GM23338 (cell line): ENCODE results near the gene NBAS. TPM values are rescaled to one million over a fixed set of nuclear protein-coding genes. Genes with fewer than 3 reads are reported as not detected.

Source experiments
- ATAC-seq: fragments of 200-7000 bp; cut with Tn5 transposase; 3 replicates; pipeline ENCODE4 v1.9.1; 2020
- DNase-seq: peaks from one replicate; pipeline ENCODE4 v3.0.0-alpha.2; 2015; ENCODE audit warnings: low spot score
- H2AFZ ChIP-seq: fragments of 200-600 bp; sonication (generic); 2 replicates; pipeline ENCODE4 v1.8.0; 2016; ENCODE audit warnings: antibody characterized with exemption, mild to moderate bottlenecking, moderate library complexity
- H3F3A ChIP-seq: fragments of 200-600 bp; sonication (generic); replicated peaks from 2 replicates; pipeline ENCODE4 v1.8.0; 2017; ENCODE audit warnings: antibody characterized with exemption, mixed run types, low read depth
- H3K27ac ChIP-seq: fragments of 200-600 bp; sonication (generic); 2 replicates; pipeline ENCODE4 v1.6.1; 2016; ENCODE audit warnings: low read depth
- H3K27me3 ChIP-seq: fragments of 200-600 bp; sonication (generic); 2 replicates; pipeline ENCODE4 v1.8.0; 2016; ENCODE audit warnings: mild to moderate bottlenecking, mixed run types, moderate library complexity; ENCODE audit not compliant: insufficient read depth
- H3K36me3 ChIP-seq: fragments of 200-600 bp; sonication (generic); 2 replicates; pipeline ENCODE4 v1.8.0; 2016; ENCODE audit warnings: mild to moderate bottlenecking; ENCODE audit not compliant: insufficient read depth
- H3K4me1 ChIP-seq: fragments of 200-600 bp; sonication (generic); 2 replicates; pipeline ENCODE4 v1.8.0; 2016; ENCODE audit warnings: mild to moderate bottlenecking, moderate library complexity; ENCODE audit not compliant: insufficient read depth
- H3K4me2 ChIP-seq: fragments of 200-600 bp; sonication (generic); 2 replicates; pipeline ENCODE4 v1.7.1; 2017; ENCODE audit warnings: mixed run types
- H3K4me3 ChIP-seq: fragments of 200-600 bp; sonication (generic); 2 replicates; pipeline ENCODE4 v1.6.1; 2016; ENCODE audit warnings: mixed run types
- H3K79me2 ChIP-seq: fragments of 200-600 bp; sonication (generic); replicated peaks from 2 replicates; pipeline ENCODE4 v1.8.0; 2017; ENCODE audit warnings: mild to moderate bottlenecking; ENCODE audit not compliant: insufficient read depth
- H3K9me2 ChIP-seq: fragments of 200-600 bp; sonication (generic); 2 replicates; pipeline ENCODE4 v1.8.0; 2017; ENCODE audit not compliant: insufficient read depth
- H4K20me1 ChIP-seq: fragments of 200-600 bp; sonication (generic); replicated peaks from 2 replicates; pipeline ENCODE4 v1.8.0; 2017; ENCODE audit warnings: mild to moderate bottlenecking; ENCODE audit not compliant: insufficient read depth
- H3K27ac Mint-ChIP-seq: 2 replicates; pipeline ENCODE4 v1.8.0; 2020; ENCODE audit warnings: inconsistent platforms, mild to moderate bottlenecking, moderate library complexity, mixed read lengths
- H3K27me3 Mint-ChIP-seq: 3 replicates; pipeline ENCODE4 v1.8.0; 2022; ENCODE audit warnings: low read depth, mild to moderate bottlenecking, moderate library complexity, mixed read lengths, inconsistent platforms; ENCODE audit not compliant: insufficient read depth, poor library complexity
- H3K36me3 Mint-ChIP-seq: 3 replicates; pipeline ENCODE4 v1.8.0; 2021; ENCODE audit warnings: low read depth, mild to moderate bottlenecking, inconsistent platforms, moderate library complexity, mixed read lengths
- H3K4me1 Mint-ChIP-seq: 3 replicates; pipeline ENCODE4 v1.8.0; 2020; ENCODE audit warnings: mild to moderate bottlenecking, inconsistent platforms, mixed read lengths
- H3K4me3 Mint-ChIP-seq: 3 replicates; pipeline ENCODE4 v1.8.0; 2021; ENCODE audit warnings: moderate library complexity, mild to moderate bottlenecking, inconsistent platforms, mixed read lengths
- H3K9me3 Mint-ChIP-seq: 3 replicates; pipeline ENCODE4 v1.8.0; 2020; ENCODE audit warnings: moderate library complexity, mild to moderate bottlenecking, inconsistent platforms, mixed read lengths
- CREB1 ChIP-seq: fragments of 250-450 bp; sonication (Bioruptor Pico); IDR thresholded peaks from 2 replicates; pipeline ENCODE4 v1.5.0; 2020; ENCODE audit warnings: low read depth, mild to moderate bottlenecking, moderate library complexity
- EZH2 ChIP-seq: fragments of 200-600 bp; sonication (generic); IDR thresholded peaks from one replicate; pipeline ENCODE4 v1.8.0; 2017; ENCODE audit warnings: antibody characterized with exemption, mild to moderate bottlenecking, low read depth; ENCODE audit not compliant: unreplicated experiment
- EZH2phosphoT487 ChIP-seq: fragments of 200-600 bp; sonication (generic); IDR thresholded peaks from one replicate; pipeline ENCODE4 v1.8.1; 2018; ENCODE audit warnings: antibody characterized with exemption; ENCODE audit not compliant: unreplicated experiment
- JUNB ChIP-seq: IDR thresholded peaks from one replicate; pipeline ENCODE4 v1.6.1; 2016; ENCODE audit warnings: antibody characterized with exemption; ENCODE audit not compliant: unreplicated experiment
- NANOG ChIP-seq: IDR thresholded peaks from 2 replicates; pipeline ENCODE4 v1.6.1; 2016; ENCODE audit warnings: antibody characterized with exemption, borderline replicate concordance
- POLR2AphosphoS5 ChIP-seq: IDR thresholded peaks from 2 replicates; pipeline ENCODE4 v1.6.1; 2016; ENCODE audit warnings: antibody characterized with exemption, low read depth
- STAT1 ChIP-seq: IDR thresholded peaks from one replicate; pipeline ENCODE4 v1.6.1; 2016; ENCODE audit warnings: antibody characterized with exemption; ENCODE audit not compliant: unreplicated experiment
- ZNF114 ChIP-seq: fragments of 250-450 bp; sonication (Bioruptor Pico); IDR thresholded peaks from 2 replicates; pipeline ENCODE4 v1.5.0; 2020; ENCODE audit warnings: mild to moderate bottlenecking, moderate library complexity
- ZNF331 ChIP-seq: fragments of 250-450 bp; sonication (Bioruptor Pico); IDR thresholded peaks from 2 replicates; pipeline ENCODE4 v1.5.0; 2020; ENCODE audit warnings: low read depth, mild to moderate bottlenecking, moderate library complexity
- polyA plus RNA-seq: library from polyadenylated mRNA; unstranded; fragments of >200 nt; fragmentation: Nextera tagmentation; extraction: Ambion mirVana; gene quantifications from 2 replicates; pipeline ENCODE4 v1.2.1, GENCODE V29; 2016
- total RNA-seq: library from RNA; depleted of rRNA; stranded (reverse); fragments of >200 nt; shearing (Covaris generic); gene quantifications from 2 replicates; pipeline ENCODE4 v1.2.3, GENCODE V29; 2014
- TF ChIP-seq, protein P1 (sequence below): fragments of 250-450 bp; sonication (Bioruptor Pico); IDR thresholded peaks from 2 replicates; pipeline ENCODE4 v1.5.0; 2020; ENCODE audit warnings: mild to moderate bottlenecking, moderate library complexity
- TF ChIP-seq, protein P2 (sequence below): IDR thresholded peaks from one replicate; pipeline ENCODE4 v1.6.1; 2018; ENCODE audit warnings: antibody characterized with exemption; ENCODE audit not compliant: unreplicated experiment
- TF ChIP-seq, protein P3 (sequence below), 2 experiments: fragments of 200-600 bp in 1 of 2; sonication (generic) in 1 of 2; conservative IDR thresholded peaks; 2 replicates each; pipeline versions ENCODE4 v1.5.1 to v1.6.1; 2016 to 2017; ENCODE audit warnings: antibody characterized with exemption in 2 of 2, low read depth in 2 of 2, mild to moderate bottlenecking in 2 of 2, moderate library complexity in 1 of 2
- TF ChIP-seq, protein P4 (sequence below): IDR thresholded peaks from 2 replicates; pipeline ENCODE4 v1.6.1; 2016; ENCODE audit warnings: antibody characterized with exemption

NBAS gene
- total and polyA plus RNA-seq, 2 experiments from 2014 or later: 24.8 to 38.9 TPM

DNA sequence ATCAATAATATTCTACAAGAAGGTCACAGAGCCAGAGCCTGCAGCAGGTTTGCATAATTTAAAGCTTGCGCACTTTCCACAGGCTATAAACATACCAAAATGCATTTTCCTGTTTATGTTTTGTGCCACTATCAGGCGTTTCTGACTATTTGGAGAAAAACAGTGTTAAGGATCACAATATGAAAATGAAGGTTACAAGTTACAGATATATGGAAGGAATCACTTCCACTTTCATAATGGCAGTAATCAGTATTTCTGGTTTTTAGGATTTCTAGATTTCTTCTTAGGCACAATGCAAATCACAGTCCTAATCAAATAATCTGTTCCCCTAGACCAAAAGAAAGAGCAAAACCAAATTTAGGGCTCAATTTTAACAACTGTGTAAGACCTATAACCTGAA, 279.5 kb downstream of the NBAS start:
- Histone ChIP-seq H3K4me3 (no peak overlapping the region), H3K27me3 (no peaks in the 10 kb centered on the region), H2AFZ (no peak overlapping the region), H3K36me3 (0 out of 2 replicates have a peak, but pooled peaks cover 2% of the 10 kb centered on the region), H3F3A (no peaks in the 10 kb centered on the region), H4K20me1 (no peaks in the 10 kb centered on the region), H3K4me1 (no peaks in the 10 kb centered on the region), H3K9me2 (no peaks in the 10 kb centered on the region), H3K79me2 (no peaks in the 10 kb centered on the region), H3K4me2 (no peak overlapping the region), H3K27ac (no peak overlapping the region)
- Mint-ChIP-seq H3K9me3 (no peaks in the 10 kb centered on the region), H3K27ac (no peak overlapping the region), H3K4me1 (no peaks in the 10 kb centered on the region), H3K27me3 (peaks cover 3% of the 10 kb centered on the region), H3K36me3 (peaks cover 12% of the 10 kb centered on the region), H3K4me3 (no peak overlapping the region)
- TF ChIP-seq, protein P1, sequence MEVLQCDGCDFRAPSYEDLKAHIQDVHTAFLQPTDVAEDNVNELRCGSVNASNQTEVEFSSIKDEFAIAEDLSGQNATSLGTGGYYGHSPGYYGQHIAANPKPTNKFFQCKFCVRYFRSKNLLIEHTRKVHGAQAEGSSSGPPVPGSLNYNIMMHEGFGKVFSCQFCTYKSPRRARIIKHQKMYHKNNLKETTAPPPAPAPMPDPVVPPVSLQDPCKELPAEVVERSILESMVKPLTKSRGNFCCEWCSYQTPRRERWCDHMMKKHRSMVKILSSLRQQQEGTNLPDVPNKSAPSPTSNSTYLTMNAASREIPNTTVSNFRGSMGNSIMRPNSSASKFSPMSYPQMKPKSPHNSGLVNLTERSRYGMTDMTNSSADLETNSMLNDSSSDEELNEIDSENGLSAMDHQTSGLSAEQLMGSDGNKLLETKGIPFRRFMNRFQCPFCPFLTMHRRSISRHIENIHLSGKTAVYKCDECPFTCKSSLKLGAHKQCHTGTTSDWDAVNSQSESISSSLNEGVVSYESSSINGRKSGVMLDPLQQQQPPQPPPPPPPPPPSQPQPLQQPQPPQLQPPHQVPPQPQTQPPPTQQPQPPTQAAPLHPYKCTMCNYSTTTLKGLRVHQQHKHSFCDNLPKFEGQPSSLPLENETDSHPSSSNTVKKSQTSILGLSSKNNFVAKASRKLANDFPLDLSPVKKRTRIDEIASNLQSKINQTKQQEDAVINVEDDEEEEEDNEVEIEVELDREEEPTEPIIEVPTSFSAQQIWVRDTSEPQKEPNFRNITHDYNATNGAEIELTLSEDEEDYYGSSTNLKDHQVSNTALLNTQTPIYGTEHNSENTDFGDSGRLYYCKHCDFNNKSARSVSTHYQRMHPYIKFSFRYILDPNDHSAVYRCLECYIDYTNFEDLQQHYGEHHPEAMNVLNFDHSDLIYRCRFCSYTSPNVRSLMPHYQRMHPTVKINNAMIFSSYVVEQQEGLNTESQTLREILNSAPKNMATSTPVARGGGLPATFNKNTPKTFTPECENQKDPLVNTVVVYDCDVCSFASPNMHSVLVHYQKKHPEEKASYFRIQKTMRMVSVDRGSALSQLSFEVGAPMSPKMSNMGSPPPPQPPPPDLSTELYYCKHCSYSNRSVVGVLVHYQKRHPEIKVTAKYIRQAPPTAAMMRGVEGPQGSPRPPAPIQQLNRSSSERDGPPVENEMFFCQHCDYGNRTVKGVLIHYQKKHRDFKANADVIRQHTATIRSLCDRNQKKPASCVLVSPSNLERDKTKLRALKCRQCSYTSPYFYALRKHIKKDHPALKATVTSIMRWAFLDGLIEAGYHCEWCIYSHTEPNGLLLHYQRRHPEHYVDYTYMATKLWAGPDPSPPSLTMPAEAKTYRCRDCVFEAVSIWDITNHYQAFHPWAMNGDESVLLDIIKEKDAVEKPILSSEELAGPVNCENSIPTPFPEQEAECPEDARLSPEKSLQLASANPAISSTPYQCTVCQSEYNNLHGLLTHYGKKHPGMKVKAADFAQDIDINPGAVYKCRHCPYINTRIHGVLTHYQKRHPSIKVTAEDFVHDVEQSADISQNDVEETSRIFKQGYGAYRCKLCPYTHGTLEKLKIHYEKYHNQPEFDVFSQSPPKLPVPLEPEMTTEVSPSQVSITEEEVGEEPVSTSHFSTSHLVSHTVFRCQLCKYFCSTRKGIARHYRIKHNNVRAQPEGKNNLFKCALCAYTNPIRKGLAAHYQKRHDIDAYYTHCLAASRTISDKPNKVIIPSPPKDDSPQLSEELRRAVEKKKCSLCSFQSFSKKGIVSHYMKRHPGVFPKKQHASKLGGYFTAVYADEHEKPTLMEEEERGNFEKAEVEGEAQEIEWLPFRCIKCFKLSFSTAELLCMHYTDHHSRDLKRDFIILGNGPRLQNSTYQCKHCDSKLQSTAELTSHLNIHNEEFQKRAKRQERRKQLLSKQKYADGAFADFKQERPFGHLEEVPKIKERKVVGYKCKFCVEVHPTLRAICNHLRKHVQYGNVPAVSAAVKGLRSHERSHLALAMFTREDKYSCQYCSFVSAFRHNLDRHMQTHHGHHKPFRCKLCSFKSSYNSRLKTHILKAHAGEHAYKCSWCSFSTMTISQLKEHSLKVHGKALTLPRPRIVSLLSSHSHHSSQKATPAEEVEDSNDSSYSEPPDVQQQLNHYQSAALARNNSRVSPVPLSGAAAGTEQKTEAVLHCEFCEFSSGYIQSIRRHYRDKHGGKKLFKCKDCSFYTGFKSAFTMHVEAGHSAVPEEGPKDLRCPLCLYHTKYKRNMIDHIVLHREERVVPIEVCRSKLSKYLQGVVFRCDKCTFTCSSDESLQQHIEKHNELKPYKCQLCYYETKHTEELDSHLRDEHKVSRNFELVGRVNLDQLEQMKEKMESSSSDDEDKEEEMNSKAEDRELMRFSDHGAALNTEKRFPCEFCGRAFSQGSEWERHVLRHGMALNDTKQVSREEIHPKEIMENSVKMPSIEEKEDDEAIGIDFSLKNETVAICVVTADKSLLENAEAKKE: no peak
- TF ChIP-seq, protein P2, sequence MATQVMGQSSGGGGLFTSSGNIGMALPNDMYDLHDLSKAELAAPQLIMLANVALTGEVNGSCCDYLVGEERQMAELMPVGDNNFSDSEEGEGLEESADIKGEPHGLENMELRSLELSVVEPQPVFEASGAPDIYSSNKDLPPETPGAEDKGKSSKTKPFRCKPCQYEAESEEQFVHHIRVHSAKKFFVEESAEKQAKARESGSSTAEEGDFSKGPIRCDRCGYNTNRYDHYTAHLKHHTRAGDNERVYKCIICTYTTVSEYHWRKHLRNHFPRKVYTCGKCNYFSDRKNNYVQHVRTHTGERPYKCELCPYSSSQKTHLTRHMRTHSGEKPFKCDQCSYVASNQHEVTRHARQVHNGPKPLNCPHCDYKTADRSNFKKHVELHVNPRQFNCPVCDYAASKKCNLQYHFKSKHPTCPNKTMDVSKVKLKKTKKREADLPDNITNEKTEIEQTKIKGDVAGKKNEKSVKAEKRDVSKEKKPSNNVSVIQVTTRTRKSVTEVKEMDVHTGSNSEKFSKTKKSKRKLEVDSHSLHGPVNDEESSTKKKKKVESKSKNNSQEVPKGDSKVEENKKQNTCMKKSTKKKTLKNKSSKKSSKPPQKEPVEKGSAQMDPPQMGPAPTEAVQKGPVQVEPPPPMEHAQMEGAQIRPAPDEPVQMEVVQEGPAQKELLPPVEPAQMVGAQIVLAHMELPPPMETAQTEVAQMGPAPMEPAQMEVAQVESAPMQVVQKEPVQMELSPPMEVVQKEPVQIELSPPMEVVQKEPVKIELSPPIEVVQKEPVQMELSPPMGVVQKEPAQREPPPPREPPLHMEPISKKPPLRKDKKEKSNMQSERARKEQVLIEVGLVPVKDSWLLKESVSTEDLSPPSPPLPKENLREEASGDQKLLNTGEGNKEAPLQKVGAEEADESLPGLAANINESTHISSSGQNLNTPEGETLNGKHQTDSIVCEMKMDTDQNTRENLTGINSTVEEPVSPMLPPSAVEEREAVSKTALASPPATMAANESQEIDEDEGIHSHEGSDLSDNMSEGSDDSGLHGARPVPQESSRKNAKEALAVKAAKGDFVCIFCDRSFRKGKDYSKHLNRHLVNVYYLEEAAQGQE: no peak
- TF ChIP-seq NANOG: no peak
- no peak for TF ChIP-seq EZH2phosphoT487
- TF ChIP-seq ZNF114: no peak
- no peak for TF ChIP-seq JUNB
- TF ChIP-seq, protein P3, sequence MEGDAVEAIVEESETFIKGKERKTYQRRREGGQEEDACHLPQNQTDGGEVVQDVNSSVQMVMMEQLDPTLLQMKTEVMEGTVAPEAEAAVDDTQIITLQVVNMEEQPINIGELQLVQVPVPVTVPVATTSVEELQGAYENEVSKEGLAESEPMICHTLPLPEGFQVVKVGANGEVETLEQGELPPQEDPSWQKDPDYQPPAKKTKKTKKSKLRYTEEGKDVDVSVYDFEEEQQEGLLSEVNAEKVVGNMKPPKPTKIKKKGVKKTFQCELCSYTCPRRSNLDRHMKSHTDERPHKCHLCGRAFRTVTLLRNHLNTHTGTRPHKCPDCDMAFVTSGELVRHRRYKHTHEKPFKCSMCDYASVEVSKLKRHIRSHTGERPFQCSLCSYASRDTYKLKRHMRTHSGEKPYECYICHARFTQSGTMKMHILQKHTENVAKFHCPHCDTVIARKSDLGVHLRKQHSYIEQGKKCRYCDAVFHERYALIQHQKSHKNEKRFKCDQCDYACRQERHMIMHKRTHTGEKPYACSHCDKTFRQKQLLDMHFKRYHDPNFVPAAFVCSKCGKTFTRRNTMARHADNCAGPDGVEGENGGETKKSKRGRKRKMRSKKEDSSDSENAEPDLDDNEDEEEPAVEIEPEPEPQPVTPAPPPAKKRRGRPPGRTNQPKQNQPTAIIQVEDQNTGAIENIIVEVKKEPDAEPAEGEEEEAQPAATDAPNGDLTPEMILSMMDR (conservative IDR thresholded peaks at IDR 0.05; ENCODE audit: low read depth in 2 of 2): no peak
- TF ChIP-seq POLR2AphosphoS5: no peak
- TF ChIP-seq, protein P4, sequence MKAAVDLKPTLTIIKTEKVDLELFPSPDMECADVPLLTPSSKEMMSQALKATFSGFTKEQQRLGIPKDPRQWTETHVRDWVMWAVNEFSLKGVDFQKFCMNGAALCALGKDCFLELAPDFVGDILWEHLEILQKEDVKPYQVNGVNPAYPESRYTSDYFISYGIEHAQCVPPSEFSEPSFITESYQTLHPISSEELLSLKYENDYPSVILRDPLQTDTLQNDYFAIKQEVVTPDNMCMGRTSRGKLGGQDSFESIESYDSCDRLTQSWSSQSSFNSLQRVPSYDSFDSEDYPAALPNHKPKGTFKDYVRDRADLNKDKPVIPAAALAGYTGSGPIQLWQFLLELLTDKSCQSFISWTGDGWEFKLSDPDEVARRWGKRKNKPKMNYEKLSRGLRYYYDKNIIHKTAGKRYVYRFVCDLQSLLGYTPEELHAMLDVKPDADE: no peak
- no peak for TF ChIP-seq EZH2
- TF ChIP-seq CREB1 (CRISPR knock-in tag): no peak
- no peak for TF ChIP-seq ZNF331 (CRISPR knock-in tag)
- TF ChIP-seq STAT1: no peak
- ATAC-seq (no peak), DNase-seq (no peak)
